ENCODE data around the gene NCK2.

The NCK2 gene

GRCh38 chr2:105926960-105927678 lies 182.4 kb downstream of the NCK2 start:
- peak; percentile 83 for ATAC-seq
- DNase-seq: peak; percentile 54

DNA sequence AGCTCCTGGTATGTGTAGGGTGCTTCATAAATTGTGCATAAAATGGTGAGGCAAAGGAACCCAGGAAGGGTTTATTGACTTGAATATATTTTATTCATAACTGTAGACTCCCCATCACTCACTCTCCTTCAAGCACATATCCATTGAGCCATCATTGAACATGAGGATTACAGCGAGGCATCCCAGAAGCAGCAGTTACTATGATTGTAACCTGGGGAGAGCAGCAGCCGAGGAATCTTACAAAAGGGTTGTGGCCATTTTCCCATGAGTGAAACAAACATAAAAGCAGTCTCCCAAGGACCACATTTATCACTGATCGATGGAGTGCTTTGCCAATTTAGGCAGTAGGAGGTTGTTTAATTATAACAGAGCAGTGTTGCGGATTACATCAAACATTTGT lies 183.4 kb downstream of the NCK2 start:
- no peak for ATAC-seq
- DNase-seq: no peak

DNA sequence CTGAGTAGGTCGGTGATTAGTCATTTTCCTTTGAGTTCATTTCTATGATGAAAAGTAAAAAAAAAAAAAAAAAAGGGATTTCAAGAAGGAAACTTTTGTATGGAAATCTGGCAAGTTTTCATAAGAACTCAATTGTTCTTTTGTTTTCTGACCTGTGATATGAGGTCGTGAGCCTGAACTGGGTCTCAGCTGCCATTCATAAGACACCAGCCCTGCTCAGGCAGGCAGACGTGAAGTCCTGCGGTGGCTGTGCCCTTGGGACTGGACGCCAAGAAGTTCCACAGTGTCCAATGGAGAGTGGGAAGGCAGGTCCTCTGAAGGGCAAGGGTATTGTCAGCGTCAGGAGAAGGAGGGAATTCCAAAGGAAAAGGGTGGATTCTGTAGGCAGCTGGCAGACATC lies 183.9 kb downstream of the NCK2 start:
- ATAC-seq (no peak), DNase-seq (no peak)

- DNase-seq (peak; percentile 44), ATAC-seq (peak; percentile 43)
Measured at GRCh38 chr2:105929516-105929915, 184.8 kb downstream of the NCK2 start.

- no peak for ATAC-seq
- no peak for DNase-seq
Measured at GRCh38 chr2:105932582-105932981, 187.9 kb downstream of the NCK2 start.

DNA sequence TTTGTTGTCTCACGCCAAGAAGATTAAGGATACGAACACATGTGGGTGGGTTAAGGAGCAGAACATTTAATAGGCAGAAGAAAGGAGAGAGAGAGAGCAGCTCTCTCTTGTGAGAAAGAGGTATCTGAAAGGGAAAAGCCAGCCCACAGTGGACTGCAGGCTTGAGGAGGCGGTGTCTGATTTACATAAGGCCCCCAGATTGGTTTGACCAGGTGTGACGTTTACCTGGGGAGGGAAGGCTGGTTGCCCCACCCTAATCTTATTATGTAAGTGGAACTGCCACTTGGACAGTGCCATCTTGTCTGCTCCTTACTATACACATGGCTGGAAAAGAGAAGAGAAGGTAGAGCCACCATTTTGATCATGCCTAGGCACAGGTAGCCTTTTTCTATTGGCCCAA lies 189.2 kb downstream of the NCK2 start:
- no peak for DNase-seq
- no peak for ATAC-seq

GRCh38 chr2:105934467-105934866 lies 189.8 kb downstream of the NCK2 start:
- ATAC-seq: peak; percentile 81

GRCh38 chr2:105935063-105935462 lies 190.4 kb downstream of the NCK2 start:
- ATAC-seq (peak; percentile 65), DNase-seq (no peak)

More at GRCh38 chr2:105934467-105934866, 189.8 kb downstream of the NCK2 start:
- peak; percentile 29 for DNase-seq

- no peak for DNase-seq
- ATAC-seq: no peak
Measured at GRCh38 chr2:105936954-105937353, 192.2 kb downstream of the NCK2 start.

DNA sequence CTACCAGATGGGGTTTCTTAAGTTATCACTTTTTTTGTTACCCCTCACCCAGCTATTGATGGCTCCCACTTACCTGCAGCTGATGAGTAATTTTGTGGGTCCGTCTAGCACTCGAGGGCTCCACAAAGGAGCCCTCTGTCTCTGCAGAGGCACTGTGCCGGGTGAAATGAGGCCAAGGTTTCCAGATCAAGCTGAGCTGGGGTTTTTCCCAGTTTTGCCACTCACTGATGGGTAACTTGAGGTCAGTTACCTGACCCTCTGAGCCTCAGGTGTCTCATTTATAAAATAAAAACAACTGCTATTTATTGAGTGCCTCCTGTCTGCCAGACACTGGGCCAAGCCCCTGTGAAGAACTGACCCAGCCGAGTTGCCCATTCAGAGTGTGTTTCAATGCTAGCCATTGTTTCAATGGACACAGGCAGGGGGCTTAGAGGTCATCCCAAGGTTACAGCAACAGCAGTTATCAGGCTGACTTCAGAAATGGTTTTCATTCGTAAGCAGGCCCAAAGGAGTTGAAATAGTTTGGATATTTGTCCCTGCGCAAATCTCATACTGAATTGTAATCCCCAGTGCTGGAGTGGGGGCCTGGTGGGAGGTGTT lies 192.9 kb downstream of the NCK2 start:
- no peak for DNase-seq

More for the DNA sequence above, 192.9 kb downstream of the NCK2 start:
- ATAC-seq: no peak
